ENCODE data around the gene MYO7B. TPM values are rescaled to one million over a fixed set of nuclear protein-coding genes. Genes with fewer than 3 reads are reported as not detected.

The MYO7B gene
- not detected in 2 replicates for total RNA-seq

GRCh38 chr2:127535422-127535901 is at the start of gene MYO7B:
Gene MYO7B, plus strand, starts transcription at chr2:127535683. Its CDS starts 24,040 bp downstream, at chr2:127559723.
- H3K27me3 ChIP-seq (ENCODE audit: control insufficient read depth, insufficient read depth, low read length) = no peaks in the 10 kb centered on the region
- no peak for TF ChIP-seq CTCF (IDR thresholded peaks at IDR 0.05; ENCODE audit: insufficient read depth, low read length, severe bottlenecking)
- no peak within 1 kb of the TSS for H3K4me3 ChIP-seq (ENCODE audit: low read depth, low read length)
- H3K36me3 ChIP-seq (ENCODE audit: control insufficient read depth, insufficient read depth, low read length) = no peaks in the 10 kb centered on the region
- DNase-seq (ENCODE audit: low read depth) = no peak
- no peak for FAIRE-seq

GRCh38 chr2:127485694-127486071 is 49.8 kb upstream of the MYO7B start:
- no peak for FAIRE-seq
- H3K36me3 ChIP-seq (ENCODE audit: control insufficient read depth, insufficient read depth, low read length) = peaks cover 21% of the 10 kb centered on the region
- TF ChIP-seq CTCF (IDR thresholded peaks at IDR 0.05; ENCODE audit: insufficient read depth, low read length, severe bottlenecking) = no peak

GRCh38 chr2:127486247-127487058 is 49.0 kb upstream of the MYO7B start:
- FAIRE-seq = no peak
- no peak for TF ChIP-seq CTCF (IDR thresholded peaks at IDR 0.05; ENCODE audit: insufficient read depth, low read length, severe bottlenecking)
- H3K36me3 ChIP-seq (ENCODE audit: control insufficient read depth, insufficient read depth, low read length) = peaks cover 22% of the 10 kb centered on the region

More at GRCh38 chr2:127485694-127486071, 49.8 kb upstream of the MYO7B start:
- DNase-seq (ENCODE audit: low read depth) = no peak
- Histone ChIP-seq H3K27me3 (ENCODE audit: control insufficient read depth, insufficient read depth, low read length) (no peaks in the 10 kb centered on the region), H3K4me3 (ENCODE audit: low read depth, low read length) (no peak overlapping the region)

GRCh38 chr2:127490283-127490682 is 45.2 kb upstream of the MYO7B start:
- no peak for FAIRE-seq
- H3K36me3 ChIP-seq (ENCODE audit: control insufficient read depth, insufficient read depth, low read length) = peaks cover 24% of the 10 kb centered on the region

More at GRCh38 chr2:127486247-127487058, 49.0 kb upstream of the MYO7B start:
- Histone ChIP-seq H3K4me3 (ENCODE audit: low read depth, low read length) (no peak overlapping the region), H3K27me3 (ENCODE audit: control insufficient read depth, insufficient read depth, low read length) (no peaks in the 10 kb centered on the region)
- DNase-seq (ENCODE audit: low read depth) = no peak

GRCh38 chr2:127498386-127498785 is 37.1 kb upstream of the MYO7B start:
- FAIRE-seq (no peak), DNase-seq (ENCODE audit: low read depth) (peak; percentile 88)
- H3K27me3 ChIP-seq (ENCODE audit: control insufficient read depth, insufficient read depth, low read length) = no peaks in the 10 kb centered on the region
- no peak overlapping the region for H3K4me3 ChIP-seq (ENCODE audit: low read depth, low read length)
- TF ChIP-seq CTCF (IDR thresholded peaks at IDR 0.05; ENCODE audit: insufficient read depth, low read length, severe bottlenecking) = no peak
- peaks cover 14% of the 10 kb centered on the region for H3K36me3 ChIP-seq (ENCODE audit: control insufficient read depth, insufficient read depth, low read length)

More at GRCh38 chr2:127490283-127490682, 45.2 kb upstream of the MYO7B start:
- DNase-seq (ENCODE audit: low read depth) = no peak
- Histone ChIP-seq H3K27me3 (ENCODE audit: control insufficient read depth, insufficient read depth, low read length) (no peaks in the 10 kb centered on the region), H3K4me3 (ENCODE audit: low read depth, low read length) (no peak overlapping the region)
- TF ChIP-seq CTCF (IDR thresholded peaks at IDR 0.05; ENCODE audit: insufficient read depth, low read length, severe bottlenecking) = no peak
